Measurements from ENCODE around the gene VPS41.
"Not testable (repeated sequence)": the region's sequence is repeated elsewhere in the genome, so short reads cannot be mapped to it uniquely, and the experiment has no call there.

The VPS41 gene

GRCh38 chr7:38855867-38856266 is 53.1 kb downstream of the VPS41 start:
- DNase-seq (ENCODE audit: low read depth in 2 of 2) = no peak

- no peak for DNase-seq (ENCODE audit: low read depth in 2 of 2)
Observed at GRCh38 chr7:38855386-38855785, 53.6 kb downstream of the VPS41 start.

- DNase-seq (ENCODE audit: low read depth in 2 of 2) = not testable (repeated sequence)
Observed at GRCh38 chr7:38854947-38855346, 54.0 kb downstream of the VPS41 start.

- no peak for DNase-seq (ENCODE audit: low read depth in 2 of 2)
Observed at GRCh38 chr7:38851321-38851720, 57.7 kb downstream of the VPS41 start.

GRCh38 chr7:38846280-38846679 is 62.7 kb downstream of the VPS41 start:
- no peak for DNase-seq (ENCODE audit: low read depth in 2 of 2)

GRCh38 chr7:38844952-38845563 is 63.9 kb downstream of the VPS41 start:
- DNase-seq (ENCODE audit: low read depth in 2 of 2) = no peak

- DNase-seq (ENCODE audit: low read depth in 2 of 2) = no peak
Observed at GRCh38 chr7:38842746-38843145, 66.2 kb downstream of the VPS41 start.

GRCh38 chr7:38840736-38841460 is 68.1 kb downstream of the VPS41 start:
- DNase-seq (ENCODE audit: low read depth in 2 of 2) = no peak

GRCh38 chr7:38839851-38840250 is 69.1 kb downstream of the VPS41 start:
- no peak for DNase-seq (ENCODE audit: low read depth in 2 of 2)

GRCh38 chr7:38838725-38839385 is 70.1 kb downstream of the VPS41 start:
- no peak for DNase-seq (ENCODE audit: low read depth in 2 of 2)

GRCh38 chr7:38834357-38834756 is 74.6 kb downstream of the VPS41 start:
- no peak for DNase-seq (ENCODE audit: low read depth in 2 of 2)

- no peak for DNase-seq (ENCODE audit: low read depth in 2 of 2)
Observed at GRCh38 chr7:38833329-38833728, 75.7 kb downstream of the VPS41 start.

GRCh38 chr7:38831259-38831996 is 77.6 kb downstream of the VPS41 start:
- DNase-seq (ENCODE audit: low read depth in 2 of 2) = no peak

GRCh38 chr7:38830826-38831225 is 78.2 kb downstream of the VPS41 start:
- no peak for DNase-seq (ENCODE audit: low read depth in 2 of 2)

- no peak for DNase-seq (ENCODE audit: low read depth in 2 of 2)
Observed at GRCh38 chr7:38829488-38830165, 79.4 kb downstream of the VPS41 start.

- no peak for DNase-seq (ENCODE audit: low read depth in 2 of 2)
Observed at GRCh38 chr7:38828026-38828425, 81.0 kb downstream of the VPS41 start.

GRCh38 chr7:38825721-38826440 is 83.1 kb downstream of the VPS41 start:
- no peak for DNase-seq (ENCODE audit: low read depth in 2 of 2)

GRCh38 chr7:38824948-38825347 is 84.0 kb downstream of the VPS41 start:
- DNase-seq (ENCODE audit: low read depth in 2 of 2) = no peak

- DNase-seq (ENCODE audit: low read depth in 2 of 2) = no peak
Observed at GRCh38 chr7:38822549-38822948, 86.4 kb downstream of the VPS41 start.

GRCh38 chr7:38820571-38820970 is 88.4 kb downstream of the VPS41 start:
- DNase-seq (ENCODE audit: low read depth in 2 of 2) = no peak

GRCh38 chr7:38819463-38819862 is 89.5 kb downstream of the VPS41 start:
- no peak for DNase-seq (ENCODE audit: low read depth in 2 of 2)
